Measurements from ENCODE around the gene MYO5B.
"Not testable (repeated sequence)": the region's sequence is repeated elsewhere in the genome, so short reads cannot be mapped to it uniquely, and the experiment has no call there.

Gene MYO5B

DNA sequence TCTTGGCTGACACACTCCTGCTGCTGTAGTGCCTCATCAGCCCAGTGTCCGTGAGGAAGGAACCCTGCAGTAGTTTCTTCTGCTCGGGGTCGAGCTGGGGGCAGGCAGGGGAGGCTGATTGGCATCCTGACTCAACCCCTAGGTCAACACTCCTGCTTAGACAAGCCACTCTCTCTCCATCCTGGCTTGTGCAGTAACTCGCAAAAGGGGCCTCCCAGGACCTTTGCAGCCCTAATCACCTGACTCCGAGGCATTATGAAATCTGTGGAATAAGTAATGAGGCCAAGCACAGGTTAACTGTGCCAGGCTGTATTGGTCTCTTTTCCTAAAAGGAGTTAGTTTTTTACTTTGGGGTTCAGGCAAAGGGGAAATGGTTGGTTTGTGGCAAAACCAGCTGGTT, 289.2 kb downstream of the MYO5B start:
- DNase-seq: no peak

DNA sequence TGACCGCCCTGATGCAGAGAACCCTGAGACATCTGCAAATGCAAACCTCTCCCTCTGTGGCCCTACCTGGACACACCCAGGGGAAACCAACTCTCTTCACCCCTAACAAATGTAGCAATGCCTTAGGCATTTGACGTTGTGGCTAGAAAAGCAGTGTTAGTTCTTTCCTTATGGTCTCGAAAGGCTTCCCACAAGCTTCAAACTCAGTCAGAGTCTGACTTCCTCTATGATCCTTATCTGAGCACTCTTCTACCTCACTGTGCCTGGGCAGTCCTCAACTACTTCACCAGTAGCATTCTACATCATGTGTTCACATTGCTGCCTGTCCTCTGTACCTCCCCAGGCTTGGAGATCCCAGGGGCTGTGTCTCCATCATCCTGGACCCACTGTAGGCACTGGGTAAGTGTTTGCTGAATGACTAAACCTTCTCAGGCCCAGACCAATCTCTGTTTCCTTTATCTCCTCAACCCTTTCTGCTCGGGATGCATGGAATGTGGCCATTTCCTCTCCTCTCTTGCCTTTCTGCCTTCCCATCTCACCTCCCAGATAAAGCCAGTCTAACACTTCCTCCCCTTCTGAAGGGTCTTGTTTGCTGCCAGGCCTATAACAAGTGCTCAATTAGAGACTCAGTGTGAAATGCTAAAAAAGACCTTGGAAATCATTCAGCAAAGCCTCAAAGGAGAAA, 289.9 kb downstream of the MYO5B start:
- no peak for DNase-seq

DNA sequence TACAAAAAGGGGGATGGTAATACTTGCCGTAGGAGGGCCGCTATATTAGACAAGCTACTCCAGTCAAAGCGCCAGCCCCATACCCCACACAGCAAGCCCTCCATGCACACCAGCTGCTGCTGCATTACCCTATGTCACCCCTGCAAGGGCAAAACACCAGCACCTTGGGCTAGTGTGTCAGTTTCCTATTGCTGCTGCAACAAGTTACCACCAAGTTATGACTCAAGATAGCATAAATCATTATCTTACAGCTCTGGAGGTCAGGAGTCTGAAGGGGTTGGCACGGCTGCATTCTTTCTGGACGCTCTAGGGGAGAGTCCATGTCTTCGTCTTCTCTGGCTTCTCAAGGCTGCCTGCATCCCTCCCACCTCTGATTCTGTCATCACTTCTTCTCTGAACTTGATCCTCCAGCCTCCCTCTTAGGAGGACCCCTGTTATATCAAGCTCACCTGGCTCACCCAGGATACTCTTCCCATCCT, 293.0 kb downstream of the MYO5B start:
- DNase-seq: no peak

DNA sequence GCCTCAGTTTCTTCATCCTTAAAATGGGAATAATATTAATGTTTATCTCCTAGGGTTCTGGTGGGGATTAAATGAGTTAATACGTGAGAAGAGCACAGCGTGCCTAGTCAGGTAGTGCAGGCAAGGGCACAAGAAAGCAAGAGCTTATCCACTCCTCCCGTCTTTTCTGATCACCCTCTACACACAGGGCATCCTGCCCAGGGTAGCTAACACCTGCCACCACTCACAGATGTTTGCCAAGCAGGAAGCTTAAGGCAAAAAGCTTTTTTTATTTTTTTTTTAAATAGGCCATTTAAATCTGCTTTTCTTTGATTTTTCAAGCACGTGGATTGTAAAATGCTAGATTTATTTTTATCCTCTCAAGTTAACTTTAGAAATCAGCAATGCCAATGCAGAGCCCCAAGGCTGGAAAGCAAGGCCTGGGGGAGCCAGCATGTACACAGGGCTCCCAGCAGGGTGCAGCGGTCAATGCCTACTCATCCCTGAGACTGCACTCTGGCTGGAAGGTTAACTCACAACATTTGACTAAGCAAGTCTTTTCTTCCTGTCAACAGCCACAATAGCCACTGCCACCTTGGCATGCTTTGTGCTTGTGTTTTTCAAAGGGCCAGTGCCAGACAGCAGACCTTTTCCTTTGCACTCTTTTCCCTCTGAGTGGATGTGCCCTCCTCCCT, 295.2 kb downstream of the MYO5B start:
- DNase-seq: peak; percentile 94

DNA sequence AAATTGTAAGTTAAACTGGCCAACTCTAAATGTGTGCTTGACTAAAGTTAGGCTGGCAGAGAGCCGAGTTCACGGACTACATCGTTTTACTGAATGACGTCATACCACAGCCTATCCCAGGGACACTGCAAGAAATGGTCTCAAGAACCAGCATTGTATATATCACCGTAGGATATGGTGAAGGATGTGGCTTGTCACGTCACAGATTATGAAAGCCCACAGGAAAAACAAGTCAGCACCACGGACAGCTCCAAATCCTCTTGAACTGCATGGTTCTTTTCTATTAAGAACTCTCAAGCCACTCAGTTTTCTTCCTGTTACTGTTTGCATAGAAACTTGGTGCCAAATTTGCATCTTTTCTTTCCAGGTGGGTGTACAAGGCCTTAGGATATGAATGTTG, 296.5 kb downstream of the MYO5B start:
- no peak for DNase-seq

DNA sequence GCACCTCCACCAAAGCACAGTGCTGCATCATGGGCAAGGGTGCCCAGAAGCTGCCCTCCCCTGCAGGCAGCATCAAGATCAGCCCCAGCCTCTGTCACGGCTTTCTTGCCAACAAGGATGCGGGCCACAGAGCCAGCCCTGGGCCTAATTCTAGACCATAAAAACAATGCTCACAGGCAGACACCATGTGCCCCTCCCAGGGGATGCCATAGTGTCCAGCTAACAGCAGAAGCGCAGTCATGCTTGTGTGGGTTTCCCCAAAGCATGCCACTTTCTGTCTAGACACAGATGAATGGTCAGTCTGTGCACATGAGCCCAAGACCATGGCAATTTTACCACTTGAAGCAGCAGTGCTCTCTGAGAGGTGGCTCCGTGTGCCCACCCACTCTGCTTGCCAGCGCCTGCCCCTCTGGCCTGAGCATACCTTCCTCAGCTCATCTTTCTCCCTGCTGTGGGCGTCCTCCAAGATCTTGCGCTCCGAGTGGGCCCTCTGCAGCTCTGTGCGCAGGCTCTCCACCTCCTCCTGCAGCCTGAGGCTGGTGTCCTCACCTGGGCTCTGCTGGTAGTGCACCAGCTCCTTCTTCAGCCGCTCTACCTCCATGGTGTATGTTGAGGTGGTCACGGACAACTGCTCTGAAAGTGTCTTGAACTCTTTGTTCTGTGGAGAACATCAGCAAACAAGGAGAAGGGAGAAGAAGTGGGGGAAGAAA, 300.3 kb downstream of the MYO5B start:
- no peak for DNase-seq

DNA sequence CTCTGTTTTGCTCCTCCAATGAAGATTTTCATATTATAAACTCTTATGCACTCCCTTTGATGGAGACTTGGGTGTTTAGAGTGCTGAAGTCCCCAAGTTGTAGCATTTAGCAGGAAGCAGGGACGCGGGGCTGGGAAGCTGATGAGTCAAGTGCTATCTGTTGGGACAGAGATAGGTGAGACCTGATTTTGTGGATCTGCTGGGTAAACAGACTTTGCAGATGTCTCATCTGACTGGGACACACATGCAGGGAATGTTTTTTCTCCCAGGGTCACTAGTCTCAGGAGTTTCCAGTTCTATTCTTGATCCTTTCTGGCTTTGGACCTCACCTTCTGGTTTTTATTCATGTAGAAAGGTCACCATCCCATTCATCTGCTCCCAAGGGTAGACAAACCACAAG, 301.9 kb downstream of the MYO5B start:
- DNase-seq: no peak

DNA sequence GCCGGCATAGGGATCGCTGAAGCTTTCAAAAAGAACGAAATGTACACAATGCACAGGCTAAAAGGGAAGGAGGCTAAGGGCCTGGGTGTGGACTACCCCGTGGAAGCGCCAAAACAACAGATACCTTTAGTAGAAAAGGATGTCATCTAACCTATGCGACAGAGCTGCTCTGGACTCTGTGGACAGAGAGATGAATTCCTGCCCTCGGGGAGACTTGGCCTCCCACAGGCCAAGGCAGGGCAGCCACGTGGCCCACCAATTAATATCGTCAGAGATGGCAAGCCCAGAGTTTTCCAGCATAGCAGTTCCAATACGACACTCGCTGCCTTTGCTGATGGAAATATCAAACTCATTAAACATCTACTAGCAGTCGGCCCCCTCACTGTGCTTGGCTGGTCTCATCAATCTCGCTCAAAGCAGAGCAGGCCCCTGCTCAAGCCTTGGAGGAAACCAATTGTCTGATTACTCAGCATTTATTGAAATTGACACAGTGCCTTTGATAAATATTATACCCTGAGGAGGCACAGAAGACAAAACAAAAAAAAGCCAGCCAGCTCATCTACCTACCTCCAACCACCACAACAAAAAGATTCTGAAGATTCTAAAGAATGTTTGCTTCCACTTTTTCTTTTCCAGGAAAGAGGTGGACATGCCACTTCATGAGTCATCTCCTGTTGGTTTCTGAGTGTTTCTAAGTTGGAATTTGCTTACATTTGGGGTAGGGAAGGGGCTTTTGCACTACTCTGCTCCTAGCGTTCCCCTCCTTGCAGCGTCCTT, 302.6 kb downstream of the MYO5B start:
- DNase-seq: no peak

DNA sequence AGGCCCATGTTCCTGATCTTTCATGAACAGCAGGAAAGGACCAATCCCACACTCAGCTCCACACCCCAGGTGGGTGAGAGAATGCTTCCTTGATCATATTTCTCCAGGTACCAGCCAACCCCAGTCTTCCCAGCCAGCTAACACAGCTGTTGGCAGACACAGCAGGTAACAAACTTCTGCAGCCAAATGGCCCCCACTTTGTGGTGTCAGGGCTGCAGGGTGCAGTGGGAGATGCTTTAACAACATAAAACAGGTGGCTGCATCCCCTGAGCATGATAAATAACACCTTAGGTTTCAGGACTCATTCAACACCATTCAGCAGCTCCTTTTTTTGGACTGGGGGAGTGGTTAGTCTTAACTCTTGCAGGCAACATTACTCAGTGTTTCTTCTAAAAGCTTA, 304.9 kb downstream of the MYO5B start:
- DNase-seq: no peak

DNA sequence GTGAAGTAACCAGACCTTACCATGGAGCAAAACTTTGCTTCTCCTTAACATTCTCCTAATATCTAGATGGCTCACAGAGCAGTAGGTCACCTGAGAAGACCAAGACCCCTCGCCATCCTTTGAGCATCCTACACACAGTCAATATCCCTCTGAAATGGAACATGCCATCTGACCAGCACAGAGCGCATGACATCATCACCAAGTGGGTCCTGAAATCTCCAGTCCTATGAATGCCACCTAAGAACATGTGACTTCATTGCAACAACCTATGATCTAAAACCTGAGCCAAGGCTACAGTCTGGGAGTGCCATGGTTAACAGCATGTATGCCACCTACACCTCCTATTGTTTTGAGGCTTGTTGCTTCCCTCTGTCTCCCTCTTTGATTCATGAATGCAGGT, 305.4 kb downstream of the MYO5B start:
- DNase-seq: not testable (repeated sequence)

DNA sequence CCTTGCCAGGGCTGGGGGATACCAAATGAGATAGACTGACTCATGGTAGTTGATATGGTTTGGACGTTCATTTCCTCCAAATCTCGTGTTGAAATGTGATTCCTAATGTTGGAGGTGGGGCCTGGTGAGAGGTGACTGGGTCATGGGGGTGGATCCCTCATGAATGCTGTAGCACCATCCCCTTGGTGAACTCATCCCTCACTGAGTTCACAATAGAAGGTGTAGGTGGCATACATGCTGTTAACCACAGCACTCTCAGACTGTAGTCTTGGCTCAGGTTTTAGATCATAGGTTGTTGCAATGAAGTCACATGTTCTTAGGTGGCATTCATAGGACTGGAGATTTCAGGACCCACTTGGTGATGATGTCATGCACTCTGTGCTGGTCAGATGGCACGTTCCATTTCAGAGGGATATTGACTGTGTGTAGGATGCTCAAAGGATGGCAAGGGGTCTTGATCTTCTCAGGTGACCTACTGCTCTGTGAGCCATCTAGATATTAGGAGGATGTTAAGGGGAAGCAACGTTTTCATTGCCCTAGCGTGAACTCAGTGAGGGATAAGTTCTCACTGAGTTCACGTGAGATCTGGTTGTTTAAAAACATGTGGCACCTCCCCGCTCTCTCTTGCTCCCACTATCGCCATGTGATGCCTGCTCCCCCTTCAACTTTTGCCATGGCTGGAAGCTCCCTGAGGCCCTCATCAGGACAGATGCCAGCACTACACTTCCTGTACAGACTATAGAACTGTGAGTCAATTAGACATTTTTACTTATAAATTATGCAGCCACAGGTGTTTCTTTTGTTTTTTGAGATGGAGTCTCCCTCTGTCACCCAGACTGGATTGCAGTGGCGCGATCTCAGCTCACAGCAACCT, 307.8 kb downstream of the MYO5B start:
- DNase-seq: no peak

DNA sequence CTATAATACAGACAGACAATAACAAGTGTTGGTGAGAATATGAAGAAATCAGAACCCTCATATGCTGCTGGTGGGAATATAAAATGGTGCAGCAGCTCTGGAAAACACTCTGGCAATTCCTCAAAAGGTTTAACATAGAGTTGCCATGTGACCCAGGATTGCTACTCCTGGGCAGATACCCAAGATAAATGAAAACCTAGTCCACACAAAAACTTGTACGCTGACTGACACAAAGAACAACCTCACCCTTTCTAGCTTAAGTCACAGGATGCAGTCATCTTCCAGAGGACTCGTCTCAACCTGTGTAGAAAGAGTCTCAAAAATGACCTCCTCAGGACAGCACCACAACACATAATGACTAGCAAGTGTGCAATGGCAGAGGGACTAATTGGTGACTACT, 310.0 kb downstream of the MYO5B start:
- DNase-seq: no peak

DNA sequence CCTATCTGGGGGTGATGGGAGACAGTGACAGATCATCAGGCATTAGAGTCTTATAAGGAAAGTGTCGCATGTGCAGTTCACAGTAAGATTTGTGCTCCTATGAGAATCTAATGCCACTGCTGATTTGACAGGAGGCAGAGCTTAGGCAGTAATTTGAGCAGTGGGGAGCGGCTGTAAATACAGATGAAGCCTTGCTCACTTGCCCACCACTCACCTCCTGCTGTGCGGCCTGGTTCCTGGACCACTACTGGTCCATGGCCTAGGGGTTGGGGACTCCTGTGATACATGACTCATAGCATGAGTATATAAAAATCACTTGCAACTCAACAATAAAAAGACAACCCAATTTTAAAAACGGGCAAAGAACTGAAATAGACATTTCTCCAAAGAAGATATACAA, 310.5 kb downstream of the MYO5B start:
- no peak for DNase-seq

DNA sequence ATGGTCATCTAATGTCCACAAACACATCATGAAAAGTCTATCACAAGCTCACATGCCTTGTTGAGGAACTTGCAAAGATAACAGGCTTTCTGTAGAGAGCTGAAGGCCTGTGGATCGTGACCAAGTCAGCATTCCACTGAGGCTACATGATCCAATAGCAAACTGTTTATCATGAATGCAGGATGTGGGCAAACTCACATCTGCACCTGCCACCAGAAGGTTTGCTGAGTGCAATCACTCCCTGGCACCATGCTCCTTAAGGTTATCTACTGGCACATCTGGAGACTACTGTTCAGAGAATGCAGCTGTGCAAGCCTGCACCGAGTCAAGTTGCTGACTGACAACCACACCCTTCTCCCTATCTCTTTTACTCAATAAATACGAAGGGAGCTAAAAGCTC, 314.3 kb downstream of the MYO5B start:
- DNase-seq: no peak

DNA sequence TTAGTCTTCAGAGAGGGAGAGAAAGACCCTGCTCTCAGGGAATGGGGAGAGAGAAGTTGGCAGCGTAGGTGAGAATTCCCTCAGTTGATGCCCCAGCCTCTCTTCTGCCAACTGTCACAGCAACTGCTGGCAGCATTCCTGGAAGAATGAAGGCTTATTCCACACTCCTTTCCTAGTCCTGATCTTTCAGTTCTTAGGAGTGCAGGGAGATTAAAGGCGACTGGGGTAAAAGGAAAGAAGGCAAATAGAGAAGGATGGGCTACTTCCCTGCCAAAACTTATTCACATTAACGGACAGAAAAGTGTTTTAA, 315.7 kb downstream of the MYO5B start:
- no peak for DNase-seq

DNA sequence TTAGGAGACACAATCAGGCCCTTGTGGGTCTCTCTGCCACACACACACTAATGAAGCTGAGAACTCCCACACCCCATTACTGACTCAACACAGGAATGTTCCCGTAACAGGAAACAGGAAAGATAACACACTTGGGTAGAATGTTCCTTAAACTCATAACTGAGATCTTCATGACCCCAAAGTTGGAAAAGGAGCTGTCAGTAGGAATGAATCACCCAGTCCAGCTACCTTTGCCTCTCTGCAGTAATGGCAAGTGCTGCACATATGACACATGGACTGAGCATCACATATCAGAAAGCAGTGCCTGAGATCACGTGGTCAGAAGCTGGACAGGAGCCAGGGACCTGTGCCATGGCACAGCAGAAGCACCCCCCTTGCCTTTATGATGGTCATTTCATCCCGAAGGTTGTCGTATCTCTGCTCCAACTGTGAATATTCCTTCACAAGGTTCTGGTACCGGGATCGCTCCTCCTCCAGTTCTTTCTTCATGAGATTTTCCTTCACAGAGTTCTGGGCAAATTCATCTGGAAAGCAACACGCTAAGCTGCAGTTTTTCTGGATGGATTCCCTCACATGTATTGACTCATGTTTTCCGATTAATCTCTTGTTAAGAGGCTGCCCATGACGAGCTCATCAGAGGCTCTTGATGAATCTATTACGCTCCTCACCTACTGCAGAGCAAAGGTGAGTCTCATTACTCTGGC, 316.2 kb downstream of the MYO5B start:
- DNase-seq: no peak

DNA sequence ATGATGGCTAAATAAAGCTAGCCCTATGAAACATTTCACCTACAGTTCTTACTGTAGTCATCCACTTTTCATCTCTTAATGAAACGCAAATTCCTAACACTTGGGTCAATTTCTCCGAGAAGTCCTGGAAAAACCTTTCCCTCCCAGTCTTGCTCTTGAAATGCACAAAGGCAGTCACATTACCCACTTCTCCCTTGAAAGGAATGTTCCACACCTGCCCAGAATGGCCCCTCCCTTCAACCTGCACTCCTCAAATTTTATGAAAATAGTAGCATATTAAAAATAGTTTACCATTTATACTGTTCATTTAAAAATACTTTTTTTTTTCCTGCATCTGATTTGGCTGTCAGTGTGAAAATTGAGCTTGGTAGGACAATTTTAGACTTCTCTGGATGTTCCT, 316.9 kb downstream of the MYO5B start:
- no peak for DNase-seq

DNA sequence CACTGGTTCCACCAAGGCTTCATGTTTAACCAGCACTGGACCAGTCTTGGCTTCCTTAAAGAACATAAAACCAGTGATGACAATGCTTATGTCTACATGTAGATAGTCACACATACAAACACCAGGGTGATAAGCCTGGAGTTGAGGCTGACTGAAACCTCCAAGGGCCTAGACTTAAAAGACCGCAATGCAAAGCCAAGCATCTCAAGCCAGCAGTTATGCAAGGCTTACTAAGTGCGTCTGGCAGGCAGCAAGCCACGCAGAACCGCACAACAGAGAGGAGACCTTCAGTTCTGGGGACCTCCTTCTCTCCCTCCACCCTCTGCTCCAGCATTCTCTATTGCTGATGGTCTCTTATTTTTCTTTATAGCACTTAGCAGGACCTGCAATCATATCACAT, 318.4 kb downstream of the MYO5B start:
- no peak for DNase-seq

DNA sequence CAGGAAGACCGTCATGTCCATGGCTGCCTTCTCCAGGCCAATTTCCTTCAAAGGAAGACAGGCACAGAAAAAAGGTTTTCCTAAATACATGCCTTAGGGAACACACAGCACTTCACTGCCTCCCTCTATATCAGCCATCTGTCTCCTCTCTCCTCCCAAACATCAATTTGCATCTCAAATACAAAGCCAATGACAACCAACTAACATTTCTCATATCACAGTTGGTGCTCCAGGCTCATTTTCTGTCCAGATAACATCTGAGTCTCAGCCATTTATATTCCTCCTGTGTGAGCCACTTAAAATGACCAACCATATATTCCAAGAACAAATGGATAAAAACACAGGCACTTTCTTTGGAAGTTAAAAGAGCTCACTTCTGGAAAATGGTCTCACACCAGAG, 319.2 kb downstream of the MYO5B start:
- no peak for DNase-seq

DNA sequence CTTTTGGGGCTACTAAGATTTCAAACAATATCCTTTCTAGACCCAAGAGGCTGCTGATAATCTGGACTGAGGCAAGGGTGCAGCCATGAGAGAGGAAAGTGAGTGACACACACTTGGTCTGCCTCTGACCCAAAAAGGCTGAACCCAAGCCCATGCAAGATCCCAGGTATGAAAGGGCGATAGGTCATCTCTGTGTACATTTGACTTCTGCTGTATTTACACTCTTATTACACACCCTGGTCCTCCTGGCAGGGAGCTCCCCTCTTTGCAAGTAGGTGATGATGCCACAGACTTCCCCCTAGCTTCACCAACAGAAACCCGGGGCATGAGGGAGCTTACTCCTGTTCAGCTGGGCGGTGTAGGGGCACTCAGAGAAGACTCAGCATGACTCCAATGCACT, 319.8 kb downstream of the MYO5B start:
- no peak for DNase-seq

DNA sequence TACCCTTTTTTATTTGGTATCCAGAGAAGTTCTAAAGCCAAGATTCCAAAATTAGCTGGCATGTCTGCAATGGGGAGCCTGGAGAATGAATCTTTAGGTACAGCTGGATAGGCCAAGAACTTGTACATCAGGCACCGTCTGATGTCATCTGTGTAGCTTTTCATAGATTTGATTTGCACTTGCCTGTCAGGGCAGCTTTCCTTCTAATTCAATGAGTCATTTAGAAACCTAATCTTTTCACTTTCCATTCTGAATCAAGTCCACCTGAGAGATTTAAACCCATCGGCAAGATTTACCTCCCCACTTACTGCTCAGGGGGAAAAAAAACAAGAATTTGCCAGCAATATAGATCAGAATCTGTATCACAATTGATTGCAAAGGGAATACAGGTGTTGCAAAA, 320.7 kb downstream of the MYO5B start:
- DNase-seq: no peak

DNA sequence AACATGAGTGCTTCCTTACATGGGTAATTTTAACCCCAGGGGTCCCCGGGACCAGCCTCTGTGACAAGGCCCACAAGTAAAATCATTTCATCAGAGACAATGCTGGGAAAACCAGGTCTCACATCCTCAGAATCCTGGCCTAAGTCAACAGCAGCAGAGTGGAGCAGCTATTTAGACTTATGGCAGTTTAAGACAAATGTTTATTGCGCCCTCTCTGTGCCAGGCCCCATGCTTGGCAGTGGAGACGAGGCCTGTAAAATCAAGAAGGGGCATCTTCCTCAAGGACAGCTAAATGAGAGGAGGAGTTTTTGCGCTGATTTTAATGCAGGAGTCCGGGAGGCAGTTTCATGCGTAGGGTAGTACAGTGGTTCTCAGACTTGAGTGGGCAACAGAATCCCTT, 325.6 kb downstream of the MYO5B start:
- peak; percentile 33 for DNase-seq
